Mesothelial cell of epicardium (in vitro differentiated cells): ENCODE data around the gene TTC7B. TPM values are rescaled to one million over a fixed set of nuclear protein-coding genes. Genes with fewer than 3 reads are reported as not detected.
A peak's percentile ranks its signal among the peaks of the same experiment; 100 is the strongest.

ENCODE experiments used
- DNase-seq, 2 experiments: peaks; one replicate each; pipeline ENCODE4 v3.0.0; 2021; ENCODE audit warnings: low spot score in 2 of 2; ENCODE audit not compliant: unreplicated experiment in 2 of 2
- H3K27ac Mint-ChIP-seq: 2 replicates; pipeline ENCODE4 v1.8.0; 2021; ENCODE audit warnings: mixed read lengths
- H3K27me3 Mint-ChIP-seq: 2 replicates; pipeline ENCODE4 v1.8.0; 2021; ENCODE audit warnings: low read depth, mixed read lengths
- H3K36me3 Mint-ChIP-seq: 2 replicates; pipeline ENCODE4 v1.8.0; 2021; ENCODE audit warnings: mixed read lengths
- H3K4me1 Mint-ChIP-seq: 2 replicates; pipeline ENCODE4 v1.8.0; 2021; ENCODE audit warnings: mixed read lengths
- H3K4me3 Mint-ChIP-seq: 2 replicates; pipeline ENCODE4 v1.8.0; 2021; ENCODE audit warnings: mild to moderate bottlenecking, moderate library complexity, mixed read lengths
- H3K9me3 Mint-ChIP-seq: 2 replicates; pipeline ENCODE4 v1.8.0; 2021; ENCODE audit warnings: mixed read lengths
- total RNA-seq: library from RNA; stranded (reverse); gene quantifications from 3 replicates; pipeline ENCODE4 v1.2.1, GENCODE V29; 2021
- TF ChIP-seq, protein P1 (sequence below): fragments of 200-600 bp; sonication (generic); IDR thresholded peaks from one replicate; pipeline ENCODE4 v1.5.0; 2021; ENCODE audit warnings: antibody characterized with exemption; ENCODE audit not compliant: unreplicated experiment

Gene TTC7B
- total RNA-seq, 1 donor from 2014 or later: 56.5 TPM

DNA sequence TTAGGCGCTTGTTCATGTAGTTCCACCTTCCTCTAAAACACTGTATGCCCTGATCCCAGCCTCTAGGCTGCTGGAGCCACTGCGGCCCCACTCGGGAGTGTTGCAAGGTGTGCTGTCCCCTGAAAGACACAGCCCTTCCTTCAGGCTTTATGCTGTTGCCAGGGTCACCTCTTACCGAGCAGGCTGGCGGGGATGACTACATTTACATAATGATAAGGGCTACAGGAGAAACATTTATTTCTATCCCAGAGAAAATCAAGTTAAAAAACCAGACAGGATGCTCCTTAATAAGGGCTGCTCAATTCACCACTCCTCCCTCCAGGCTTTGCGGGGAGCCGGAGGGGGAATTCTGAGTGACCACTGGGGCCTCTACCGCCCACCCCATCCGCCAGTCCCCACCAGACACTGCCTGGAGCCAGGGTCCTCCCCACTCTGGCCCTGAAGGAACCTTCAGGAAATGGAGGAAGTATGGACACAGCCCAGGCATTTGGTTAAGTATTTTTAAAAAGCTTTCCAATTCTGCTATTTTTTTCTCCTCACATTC is 200.6 kb downstream of the TTC7B start:
- Mint-ChIP-seq H3K4me3 (peak overlapping the region; percentile 33), H3K27me3 (no peaks in the 10 kb centered on the region), H3K36me3 (peaks cover 7% of the 10 kb centered on the region), H3K4me1 (peaks cover 24% of the 10 kb centered on the region), H3K9me3 (no peaks in the 10 kb centered on the region), H3K27ac (peak overlapping the region; percentile 88)
- TF ChIP-seq, protein P1, sequence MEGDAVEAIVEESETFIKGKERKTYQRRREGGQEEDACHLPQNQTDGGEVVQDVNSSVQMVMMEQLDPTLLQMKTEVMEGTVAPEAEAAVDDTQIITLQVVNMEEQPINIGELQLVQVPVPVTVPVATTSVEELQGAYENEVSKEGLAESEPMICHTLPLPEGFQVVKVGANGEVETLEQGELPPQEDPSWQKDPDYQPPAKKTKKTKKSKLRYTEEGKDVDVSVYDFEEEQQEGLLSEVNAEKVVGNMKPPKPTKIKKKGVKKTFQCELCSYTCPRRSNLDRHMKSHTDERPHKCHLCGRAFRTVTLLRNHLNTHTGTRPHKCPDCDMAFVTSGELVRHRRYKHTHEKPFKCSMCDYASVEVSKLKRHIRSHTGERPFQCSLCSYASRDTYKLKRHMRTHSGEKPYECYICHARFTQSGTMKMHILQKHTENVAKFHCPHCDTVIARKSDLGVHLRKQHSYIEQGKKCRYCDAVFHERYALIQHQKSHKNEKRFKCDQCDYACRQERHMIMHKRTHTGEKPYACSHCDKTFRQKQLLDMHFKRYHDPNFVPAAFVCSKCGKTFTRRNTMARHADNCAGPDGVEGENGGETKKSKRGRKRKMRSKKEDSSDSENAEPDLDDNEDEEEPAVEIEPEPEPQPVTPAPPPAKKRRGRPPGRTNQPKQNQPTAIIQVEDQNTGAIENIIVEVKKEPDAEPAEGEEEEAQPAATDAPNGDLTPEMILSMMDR: no peak
- DNase-seq: no peak

DNA sequence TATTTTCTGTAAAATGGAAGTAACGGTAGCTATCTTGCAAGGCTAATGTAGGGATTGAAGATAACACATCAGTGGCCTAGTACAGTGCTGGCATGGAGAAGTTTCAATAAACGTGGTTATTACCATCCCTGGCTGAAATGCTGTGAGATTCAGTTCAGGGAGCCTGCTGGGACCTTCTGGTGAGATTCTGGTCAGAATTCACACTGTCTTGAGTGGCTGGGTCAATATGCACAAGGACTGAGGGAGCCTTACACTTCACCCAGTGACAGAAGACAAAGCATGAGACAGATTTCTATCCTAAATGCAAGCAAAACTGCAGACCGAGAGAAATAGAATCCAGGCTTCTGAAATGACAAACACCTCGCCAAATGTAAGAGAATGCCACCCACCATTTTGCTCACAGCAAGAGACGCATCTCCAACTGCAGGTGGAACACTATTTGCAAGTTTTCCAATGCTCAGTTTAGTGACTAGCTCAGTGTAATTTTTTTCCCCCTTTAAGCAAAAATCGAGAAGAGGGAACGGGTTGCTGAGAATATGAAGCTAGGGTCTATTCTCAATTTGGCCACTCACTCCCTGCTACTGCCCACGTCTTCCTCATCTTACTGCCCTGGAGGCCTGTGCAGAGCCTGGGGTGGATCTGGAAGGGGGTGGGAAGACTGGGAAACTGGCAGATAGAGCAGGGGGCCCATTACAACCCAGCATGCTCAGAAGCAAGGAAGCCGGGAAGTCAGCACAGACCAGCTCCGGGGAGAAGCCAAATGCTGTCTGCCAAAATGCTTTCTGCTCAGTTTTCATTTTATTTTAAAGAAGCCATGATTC is 201.3 kb downstream of the TTC7B start:
- Mint-ChIP-seq H3K4me1 (peaks cover 24% of the 10 kb centered on the region), H3K27ac (peak overlapping the region; percentile 88)
- TF ChIP-seq, protein P1: no peak

DNA sequence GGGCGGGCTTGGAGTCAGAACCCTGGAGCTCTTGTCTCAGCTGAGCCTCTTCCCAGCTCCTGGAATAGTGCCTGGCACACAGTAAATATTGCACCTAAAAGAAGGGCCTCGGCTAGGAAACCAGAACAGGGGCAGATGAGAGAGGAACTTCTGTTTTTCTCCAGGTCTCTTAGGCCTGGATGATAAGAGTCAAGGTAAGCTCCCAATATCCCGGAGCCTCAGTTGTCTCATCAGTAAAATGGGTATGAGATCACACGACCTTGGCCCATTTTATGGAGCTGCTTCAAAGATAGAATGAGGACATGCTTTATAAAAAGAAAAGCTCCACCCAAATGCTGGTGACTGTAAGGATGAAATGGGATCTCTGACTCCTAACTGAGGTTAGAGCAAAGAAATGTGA is 202.2 kb downstream of the TTC7B start:
- no peaks in the 10 kb centered on the region for H3K27me3 Mint-ChIP-seq
- no peak overlapping the region for H3K27ac Mint-ChIP-seq
- no peak for DNase-seq
- TF ChIP-seq, protein P1: no peak
- no peak overlapping the region for H3K4me3 Mint-ChIP-seq
- H3K4me1 Mint-ChIP-seq: peaks cover 24% of the 10 kb centered on the region
- H3K9me3 Mint-ChIP-seq: no peaks in the 10 kb centered on the region
- peaks cover 4% of the 10 kb centered on the region for H3K36me3 Mint-ChIP-seq

More for the DNA sequence above, 201.3 kb downstream of the TTC7B start:
- no peak overlapping the region for H3K4me3 Mint-ChIP-seq
- DNase-seq: no peak
- H3K27me3 Mint-ChIP-seq: no peaks in the 10 kb centered on the region
- no peaks in the 10 kb centered on the region for H3K9me3 Mint-ChIP-seq
- H3K36me3 Mint-ChIP-seq: peaks cover 6% of the 10 kb centered on the region

DNA sequence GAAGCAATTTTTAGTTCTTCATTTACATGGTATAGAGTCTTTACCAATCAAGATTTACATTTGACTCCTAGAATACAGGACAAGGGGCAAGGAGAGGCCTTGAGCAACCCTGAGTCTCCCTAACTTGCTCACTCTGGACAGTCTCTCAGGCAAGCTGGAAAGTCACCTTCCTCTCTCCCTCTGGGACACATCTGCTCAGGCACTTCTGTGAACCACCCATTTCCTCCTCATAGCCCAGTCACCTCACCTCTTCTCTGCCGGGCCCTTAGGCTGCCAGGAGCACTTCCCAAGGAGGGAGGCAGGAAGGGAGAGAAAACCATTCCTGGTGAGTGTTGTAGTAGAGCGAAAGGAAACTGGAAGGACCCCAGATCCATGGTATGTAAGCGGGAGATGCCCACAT is 202.8 kb downstream of the TTC7B start:
- no peak overlapping the region for H3K27ac Mint-ChIP-seq
- H3K27me3 Mint-ChIP-seq: no peaks in the 10 kb centered on the region
- no peak for DNase-seq
- H3K9me3 Mint-ChIP-seq: no peaks in the 10 kb centered on the region
- H3K36me3 Mint-ChIP-seq: peaks cover 4% of the 10 kb centered on the region
- H3K4me3 Mint-ChIP-seq: no peak overlapping the region
- peaks cover 24% of the 10 kb centered on the region for H3K4me1 Mint-ChIP-seq
- TF ChIP-seq, protein P1: no peak

DNA sequence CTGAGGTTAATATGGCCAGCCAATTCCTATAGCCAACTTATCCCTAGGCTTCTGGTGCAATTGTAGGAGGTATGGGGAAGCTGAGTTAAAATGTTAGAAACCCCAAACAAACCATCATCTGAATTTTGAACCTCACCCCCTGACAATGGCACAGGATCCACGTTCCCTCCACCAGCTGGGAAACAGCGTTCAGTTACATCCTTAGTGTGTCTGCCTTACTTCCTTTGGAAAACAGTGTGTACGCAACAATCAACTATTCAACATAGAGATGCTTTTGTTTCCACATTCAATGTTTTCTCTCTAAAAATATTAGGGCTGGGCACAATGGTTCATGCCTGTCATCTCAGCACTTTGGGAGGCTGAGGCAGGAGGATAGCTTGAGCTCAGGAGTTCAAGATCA is 203.4 kb downstream of the TTC7B start:
- TF ChIP-seq, protein P1: no peak
- H3K9me3 Mint-ChIP-seq: no peaks in the 10 kb centered on the region
- no peak overlapping the region for H3K27ac Mint-ChIP-seq
- peaks cover 24% of the 10 kb centered on the region for H3K4me1 Mint-ChIP-seq
- H3K4me3 Mint-ChIP-seq: no peak overlapping the region
- DNase-seq: no peak
- peaks cover 6% of the 10 kb centered on the region for H3K36me3 Mint-ChIP-seq
- H3K27me3 Mint-ChIP-seq: no peaks in the 10 kb centered on the region
